ENCODE results near the gene HOXA9. TPM values are rescaled to one million over a fixed set of nuclear protein-coding genes. Genes with fewer than 3 reads are reported as not detected.

The HOXA9 gene
- total and polyA plus RNA-seq, 2 of the 4 experiments (the other 2 are of a cell fraction) = 0.18 to 0.32 TPM

DNA sequence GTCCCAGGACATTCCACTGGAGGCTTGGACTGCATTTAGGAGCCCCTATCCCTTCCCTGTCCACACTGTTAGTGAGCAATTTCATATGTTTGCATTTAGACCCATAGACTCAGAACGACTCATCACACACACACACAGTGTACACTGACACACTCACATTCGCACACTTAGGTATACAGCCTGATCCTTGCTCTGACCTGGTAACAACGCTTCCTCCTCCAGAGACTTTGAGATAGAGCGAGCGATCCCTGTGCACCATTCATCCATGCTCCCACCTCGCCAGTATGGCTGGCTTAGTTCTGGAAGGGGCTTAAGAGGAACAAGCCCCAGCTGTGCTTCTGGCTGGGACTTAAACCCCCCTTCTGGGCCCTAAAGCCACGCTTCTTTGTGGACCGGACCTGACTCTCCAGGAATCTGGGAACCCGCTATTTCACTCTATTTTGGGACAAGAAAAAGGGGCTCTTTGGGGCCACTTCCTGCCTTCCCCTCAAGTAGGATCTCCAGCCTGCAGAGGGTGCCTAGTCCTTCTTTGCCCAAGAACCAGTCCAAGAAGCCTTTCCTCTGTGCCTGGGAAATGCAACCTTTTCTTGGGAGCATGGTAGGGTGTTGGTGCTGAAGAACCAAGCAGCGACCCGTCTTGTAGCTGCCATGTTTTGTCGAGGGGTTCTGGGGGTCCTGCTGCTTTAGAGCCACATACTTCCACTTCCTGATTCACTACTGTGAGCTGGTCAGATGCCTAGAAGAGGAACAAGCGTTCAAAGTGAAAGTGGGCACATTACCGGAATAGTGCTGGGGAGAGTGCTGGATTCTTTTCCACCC is 35.6 kb upstream of the HOXA9 start (continued):
- no peak for TF ChIP-seq BHLHE40 (IDR thresholded peaks at IDR 0.05; ENCODE audit: low read depth, low read length)

DNA sequence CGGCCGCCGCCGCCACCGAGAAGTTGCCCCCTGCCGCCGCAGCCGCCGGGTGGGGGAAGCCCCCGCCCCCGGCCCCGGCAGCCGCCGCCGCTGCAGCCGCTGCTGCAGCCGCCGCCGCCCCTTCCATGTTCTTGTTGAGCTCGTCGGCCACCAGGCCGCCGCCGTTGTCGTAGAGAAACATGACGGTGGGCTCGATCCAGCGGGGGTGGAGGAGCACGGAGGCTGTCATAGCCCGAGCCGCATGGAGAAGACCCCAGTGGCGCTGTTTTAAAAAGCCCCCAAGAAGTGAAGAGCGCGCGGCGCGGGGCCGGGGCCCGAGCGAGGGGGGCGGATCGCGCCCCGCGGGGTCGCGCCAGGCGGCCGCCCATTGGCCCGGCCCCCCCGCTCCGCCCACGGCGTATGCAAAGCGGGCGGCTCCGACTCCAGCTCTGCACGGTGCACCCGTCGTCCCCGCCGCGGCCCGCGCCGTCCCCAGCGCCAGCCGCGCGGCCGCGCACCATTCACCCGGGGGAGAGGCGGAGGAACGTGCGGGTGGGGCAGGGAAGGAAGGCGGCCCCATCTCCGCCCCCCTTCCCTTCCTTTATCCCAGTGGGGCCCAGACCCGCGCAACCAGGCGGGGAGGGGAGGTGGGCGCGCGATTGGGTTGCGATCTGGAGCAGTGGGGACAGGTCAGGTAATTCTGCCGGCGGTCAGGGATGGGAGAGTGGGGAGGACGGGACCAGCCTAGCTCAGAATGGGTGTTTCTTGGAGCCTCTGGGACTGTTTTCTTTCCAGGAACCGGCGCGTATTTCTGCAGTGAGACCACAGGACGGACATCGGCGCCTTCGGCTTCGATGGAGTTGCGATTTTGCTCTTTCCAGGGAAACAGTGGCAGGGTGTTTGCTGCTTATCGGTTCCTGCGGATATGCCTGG is 34.8 kb upstream of the HOXA9 start, which contains the start of gene HOXA13:
Gene HOXA13 (minus strand): TSS at position 243 of the 912 bp plus-strand sequence. CDS start 14 bp downstream, at position 229.
- Histone ChIP-seq H2BK15ac (ENCODE audit: low read depth, low read length) (no peak within 1 kb of the TSS), H3K79me1 (ENCODE audit: low read depth in 1 of 2, low read length in 2 of 2) (no peaks in the 10 kb centered on the region), H3K9me3 (ENCODE audit: control insufficient read depth, insufficient read depth, low read length) (peaks cover 5% of the 10 kb centered on the region; the same call in 1 of the 2 replicates), H3K27me3 (ENCODE audit: control insufficient read depth, insufficient read depth, low read length) (peaks cover 86% of the 10 kb centered on the region), H3K4me1 (ENCODE audit: control insufficient read depth, insufficient read depth, low read length) (peaks cover 2% of the 10 kb centered on the region; the same call in 1 of the 2 replicates), H2AK9ac (replicated peaks; ENCODE audit: low read depth, low read length, poor library complexity) (no peak within 1 kb of the TSS), H3K27ac (ENCODE audit: insufficient read depth, low read length) (no peak within 1 kb of the TSS), H3K9ac (ENCODE audit: low read depth, low read length) (no peak within 1 kb of the TSS), H2BK5ac (ENCODE audit: low read depth, low read length, poor library complexity, severe bottlenecking) (no peak within 1 kb of the TSS), H2BK20ac (ENCODE audit: low read depth, low read length) (no peak within 1 kb of the TSS), H3K14ac (replicated peaks; ENCODE audit: low read depth, low read length) (no peak within 1 kb of the TSS), H3K56ac (ENCODE audit: extremely low read depth, insufficient read depth, low read length) (no peak within 1 kb of the TSS), H3K36me3 (ENCODE audit: control insufficient read depth, insufficient read depth, low read length) (no peaks in the 10 kb centered on the region), H2AK5ac (ENCODE audit: low read depth, low read length) (no peak within 1 kb of the TSS), H3K9me1 (ENCODE audit: insufficient read depth, low read length) (peaks cover 5% of the 10 kb centered on the region; the same call in 1 of the 2 replicates), H2BK120ac (ENCODE audit: low read depth, low read length) (no peak within 1 kb of the TSS), H3K4me3 (ENCODE audit: insufficient read depth, low read depth, low read length) (no peak within 1 kb of the TSS), H4K20me1 (ENCODE audit: insufficient read depth, low read length) (peaks cover 17% of the 10 kb centered on the region), H4K91ac (ENCODE audit: insufficient read depth, low read depth, low read length) (no peak within 1 kb of the TSS), H3K4me2 (ENCODE audit: low read depth, low read length) (peak within 1 kb of the TSS; percentile 45; the same call in 1 of the 2 replicates), H3K23ac (ENCODE audit: low read depth, low read length) (peak within 1 kb of the TSS; percentile 89), H3K4ac (ENCODE audit: low read depth, low read length) (no peak within 1 kb of the TSS), H2AFZ (replicated peaks; ENCODE audit: low read length, poor library complexity) (peak within 1 kb of the TSS; percentile 65), H4K5ac (ENCODE audit: low read depth, low read length) (no peak within 1 kb of the TSS), H4K8ac (ENCODE audit: low read depth in 2 of 2, low read length in 2 of 2) (no peak within 1 kb of the TSS), H3K18ac (ENCODE audit: low read depth, low read length) (no peak within 1 kb of the TSS)
- ATAC-seq (ENCODE audit: low read depth) (peak; percentile 10; the same call in 1 of the 2 replicates), DNase-seq (no peak)
- in situ Hi-C loops (cut with MboI; ENCODE audit: low sequenced_read_pairs) = loop anchor here (5.0 to 10.0 kb wide), 4 partner anchors 382 to 875 kb away; no protein-coding TSS in a partner anchor
- intact Hi-C loops (cut with micrococcal nuclease) = loop anchor here (5.0 to 10.0 kb wide), 7 partner anchors 462 to 1905 kb away; partner anchors contain the start of genes HIBADH and TAX1BP1
- ChIA-PET POLR2A (ENCODE audit: unreplicated experiment) (no interaction called here), CTCF (no interaction called here)
- dilution Hi-C loops (cut with HindIII; ENCODE audit: low sequenced_read_pairs, unreplicated experiment) = no loop called here
- BruUV-seq (replicated peaks) = no TSS peak
- 1% methylated on average over 23 of the region's 99 CpGs; no CpG with 5 or more reads in 1 of the 2 experiments for WGBS, 2 experiments (ENCODE audit: extremely low coverage in 2 of 2, insufficient read length in 1 of 2)
- TF ChIP-seq POLR2A (IDR thresholded peaks at IDR 0.05; ENCODE audit: low read depth, low read length) (no peak), RAD21 (IDR thresholded peaks at IDR 0.05; ENCODE audit: low read length) (no peak), NFE2L2 (IDR thresholded peaks at IDR 0.05; ENCODE audit: low read depth, low read length) (no peak), RCOR1 (IDR thresholded peaks at IDR 0.05; ENCODE audit: insufficient replicate concordance, low read length) (no peak), RFX5 (IDR thresholded peaks at IDR 0.05; ENCODE audit: low read depth, low read length) (no peak), SMC3 (IDR thresholded peaks at IDR 0.05; ENCODE audit: low read depth, low read length) (no peak), MXI1 (IDR thresholded peaks at IDR 0.05; ENCODE audit: borderline replicate concordance, low read depth, low read length) (no peak), MAFK (IDR thresholded peaks at IDR 0.05; ENCODE audit: low read depth, low read length) (no peak), CEBPB (IDR thresholded peaks at IDR 0.05; ENCODE audit: low read depth, low read length) (no peak)
- TF ChIP-seq, protein P1, sequence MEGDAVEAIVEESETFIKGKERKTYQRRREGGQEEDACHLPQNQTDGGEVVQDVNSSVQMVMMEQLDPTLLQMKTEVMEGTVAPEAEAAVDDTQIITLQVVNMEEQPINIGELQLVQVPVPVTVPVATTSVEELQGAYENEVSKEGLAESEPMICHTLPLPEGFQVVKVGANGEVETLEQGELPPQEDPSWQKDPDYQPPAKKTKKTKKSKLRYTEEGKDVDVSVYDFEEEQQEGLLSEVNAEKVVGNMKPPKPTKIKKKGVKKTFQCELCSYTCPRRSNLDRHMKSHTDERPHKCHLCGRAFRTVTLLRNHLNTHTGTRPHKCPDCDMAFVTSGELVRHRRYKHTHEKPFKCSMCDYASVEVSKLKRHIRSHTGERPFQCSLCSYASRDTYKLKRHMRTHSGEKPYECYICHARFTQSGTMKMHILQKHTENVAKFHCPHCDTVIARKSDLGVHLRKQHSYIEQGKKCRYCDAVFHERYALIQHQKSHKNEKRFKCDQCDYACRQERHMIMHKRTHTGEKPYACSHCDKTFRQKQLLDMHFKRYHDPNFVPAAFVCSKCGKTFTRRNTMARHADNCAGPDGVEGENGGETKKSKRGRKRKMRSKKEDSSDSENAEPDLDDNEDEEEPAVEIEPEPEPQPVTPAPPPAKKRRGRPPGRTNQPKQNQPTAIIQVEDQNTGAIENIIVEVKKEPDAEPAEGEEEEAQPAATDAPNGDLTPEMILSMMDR (conservative IDR thresholded peaks at IDR 0.05; ENCODE audit: low read depth, low read length) = no peak
- TF ChIP-seq, protein P2, sequence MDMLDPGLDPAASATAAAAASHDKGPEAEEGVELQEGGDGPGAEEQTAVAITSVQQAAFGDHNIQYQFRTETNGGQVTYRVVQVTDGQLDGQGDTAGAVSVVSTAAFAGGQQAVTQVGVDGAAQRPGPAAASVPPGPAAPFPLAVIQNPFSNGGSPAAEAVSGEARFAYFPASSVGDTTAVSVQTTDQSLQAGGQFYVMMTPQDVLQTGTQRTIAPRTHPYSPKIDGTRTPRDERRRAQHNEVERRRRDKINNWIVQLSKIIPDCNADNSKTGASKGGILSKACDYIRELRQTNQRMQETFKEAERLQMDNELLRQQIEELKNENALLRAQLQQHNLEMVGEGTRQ (IDR thresholded peaks at IDR 0.05; ENCODE audit: low read depth, low read length) = no peak

Data from IMR-90 (cell line).